Mucosa of stomach (tissue), 1 donor: ENCODE results near the gene PRMT9.

Experiments
- H3K27me3 ChIP-seq: one replicate; pipeline ENCODE4 v1.7.0; 2013; ENCODE audit warnings: mild to moderate bottlenecking, low read length; ENCODE audit not compliant: control insufficient read depth, insufficient read depth
- H3K36me3 ChIP-seq: one replicate; pipeline ENCODE4 v1.7.0; 2013; ENCODE audit warnings: low read length; ENCODE audit not compliant: control insufficient read depth, insufficient read depth
- H3K4me1 ChIP-seq: one replicate; pipeline ENCODE4 v1.7.0; 2013; ENCODE audit warnings: mild to moderate bottlenecking, low read length; ENCODE audit not compliant: control insufficient read depth, insufficient read depth
- H3K4me3 ChIP-seq: one replicate; pipeline ENCODE4 v1.7.0; 2013; ENCODE audit warnings: low read length
- H3K9ac ChIP-seq: one replicate; pipeline ENCODE4 v1.7.0; 2013; ENCODE audit warnings: mild to moderate bottlenecking, low read length, moderate library complexity
- H3K9me3 ChIP-seq: one replicate; pipeline ENCODE4 v1.7.0; 2013; ENCODE audit warnings: mild to moderate bottlenecking, low read length, moderate library complexity; ENCODE audit not compliant: control insufficient read depth
- donor health status: Pancreatic carcinoma.

Gene PRMT9

DNA sequence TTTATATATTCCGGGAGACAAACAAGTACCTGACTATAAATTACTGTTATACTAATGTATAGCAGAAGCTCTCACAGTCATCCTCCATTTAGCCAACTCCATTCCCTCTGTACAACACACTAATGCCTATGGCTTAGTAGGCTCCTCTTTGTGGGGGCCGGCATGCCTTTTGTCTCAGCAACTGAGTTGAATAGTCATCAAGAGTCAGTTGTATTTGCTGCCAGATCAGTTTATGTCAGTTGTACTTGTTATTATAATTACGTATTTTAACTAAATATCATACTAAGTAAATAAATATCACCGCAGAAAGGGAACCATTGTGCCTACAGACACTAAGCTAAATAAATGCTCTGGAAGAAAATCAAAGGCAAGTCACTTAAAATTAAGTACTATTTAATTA is 9.9 kb downstream of the PRMT9 start:
- no peaks in the 10 kb centered on the region for H3K36me3 ChIP-seq
- H3K4me3 ChIP-seq: no peak overlapping the region
- no peak overlapping the region for H3K9ac ChIP-seq
- no peaks in the 10 kb centered on the region for H3K27me3 ChIP-seq
- no peaks in the 10 kb centered on the region for H3K9me3 ChIP-seq
- no peaks in the 10 kb centered on the region for H3K4me1 ChIP-seq

DNA sequence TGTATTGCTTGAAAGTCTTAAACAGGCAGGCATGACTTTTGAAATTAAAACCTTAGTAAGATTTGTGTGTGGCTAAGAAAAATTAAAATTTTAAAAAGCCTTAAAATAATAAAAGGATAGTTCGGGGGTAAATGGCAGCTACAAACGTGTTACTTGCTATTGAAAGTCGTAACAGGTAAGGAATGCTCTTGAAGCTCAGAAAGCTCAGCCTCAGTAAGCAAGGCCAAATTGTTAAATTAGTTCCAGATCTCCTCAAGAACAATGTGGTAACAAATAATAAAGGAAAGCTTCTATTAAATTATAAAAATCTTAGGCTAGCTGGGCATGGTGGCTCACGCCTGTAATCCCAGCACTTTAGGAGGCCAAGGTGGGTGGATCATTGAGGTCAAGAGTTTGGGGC is 25.5 kb downstream of the PRMT9 start:
- no peak overlapping the region for H3K4me3 ChIP-seq
- no peak overlapping the region for H3K9ac ChIP-seq
- no peaks in the 10 kb centered on the region for H3K4me1 ChIP-seq
- H3K9me3 ChIP-seq: no peaks in the 10 kb centered on the region
- no peaks in the 10 kb centered on the region for H3K27me3 ChIP-seq
- no peaks in the 10 kb centered on the region for H3K36me3 ChIP-seq

DNA sequence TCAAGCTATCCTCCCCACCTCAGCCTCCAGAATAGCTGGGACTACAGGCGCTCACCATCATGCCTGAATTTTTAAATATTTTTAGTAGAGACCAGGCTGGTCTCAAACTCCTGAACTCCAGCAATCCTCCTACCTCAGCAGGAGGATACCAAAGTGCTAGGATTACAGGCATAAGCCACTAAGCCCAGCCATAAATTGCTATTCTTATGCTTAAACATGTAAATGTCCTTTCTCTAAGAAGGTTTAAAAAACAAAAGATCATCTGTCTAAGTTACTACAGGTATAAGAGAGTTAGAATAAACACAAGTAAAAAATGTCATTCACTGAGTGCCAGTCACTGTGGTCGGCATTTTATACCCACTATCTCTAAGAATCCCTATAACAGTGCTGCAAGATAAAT is 28.3 kb downstream of the PRMT9 start:
- Histone ChIP-seq H3K36me3 (no peaks in the 10 kb centered on the region), H3K9ac (no peak overlapping the region), H3K27me3 (no peaks in the 10 kb centered on the region), H3K4me3 (no peak overlapping the region), H3K4me1 (no peaks in the 10 kb centered on the region), H3K9me3 (no peaks in the 10 kb centered on the region)

DNA sequence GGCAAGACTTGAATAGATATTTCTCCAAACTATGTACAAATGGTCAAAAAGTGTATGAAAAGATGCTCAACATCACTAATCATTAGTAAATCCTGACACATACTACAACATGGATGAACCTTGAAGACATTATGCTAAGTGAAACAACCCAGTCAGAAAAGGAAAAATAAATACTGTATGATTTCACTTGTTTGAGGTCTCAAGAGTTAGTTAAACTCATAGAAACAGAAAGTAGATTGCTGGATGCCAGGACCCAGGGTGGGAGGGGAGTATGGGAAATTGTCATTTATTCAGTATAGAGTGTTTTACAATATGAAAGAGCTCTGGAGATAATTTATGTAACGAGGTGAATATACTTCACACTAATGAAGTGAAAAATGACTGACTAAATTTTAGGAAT is 32.4 kb downstream of the PRMT9 start:
- no peaks in the 10 kb centered on the region for H3K9me3 ChIP-seq
- H3K4me3 ChIP-seq: no peak overlapping the region
- no peaks in the 10 kb centered on the region for H3K4me1 ChIP-seq
- no peaks in the 10 kb centered on the region for H3K36me3 ChIP-seq
- no peak overlapping the region for H3K9ac ChIP-seq
- no peaks in the 10 kb centered on the region for H3K27me3 ChIP-seq

- H3K4me3 ChIP-seq: no peak overlapping the region
Measured at GRCh38 chr4:147648656-147649055, 35.3 kb downstream of the PRMT9 start.

DNA sequence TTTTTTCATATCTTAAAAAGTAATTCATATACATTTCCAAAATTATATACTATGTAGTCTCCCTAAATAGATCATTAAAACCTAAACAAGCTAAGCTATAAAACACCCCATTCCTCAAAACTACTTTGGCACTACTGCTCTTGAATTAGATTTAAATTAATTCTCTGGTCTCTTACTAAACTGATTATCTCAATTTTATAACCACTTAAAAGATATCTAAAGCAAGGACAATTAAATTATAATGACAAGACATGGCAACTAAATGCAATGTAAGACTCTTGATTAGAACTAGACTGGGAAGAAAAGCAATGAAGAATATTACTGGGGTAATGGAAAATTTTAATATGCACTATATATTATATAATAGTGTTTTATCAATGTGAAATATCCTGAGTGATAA is 38.9 kb downstream of the PRMT9 start:
- H3K4me1 ChIP-seq: no peaks in the 10 kb centered on the region
- H3K9ac ChIP-seq: no peak overlapping the region
- no peak overlapping the region for H3K4me3 ChIP-seq
- H3K9me3 ChIP-seq: no peaks in the 10 kb centered on the region
- H3K27me3 ChIP-seq: no peaks in the 10 kb centered on the region
- no peaks in the 10 kb centered on the region for H3K36me3 ChIP-seq

More at GRCh38 chr4:147648656-147649055, 35.3 kb downstream of the PRMT9 start:
- Histone ChIP-seq H3K4me1 (no peaks in the 10 kb centered on the region), H3K36me3 (no peaks in the 10 kb centered on the region), H3K9me3 (no peaks in the 10 kb centered on the region), H3K27me3 (no peaks in the 10 kb centered on the region), H3K9ac (no peak overlapping the region)

DNA sequence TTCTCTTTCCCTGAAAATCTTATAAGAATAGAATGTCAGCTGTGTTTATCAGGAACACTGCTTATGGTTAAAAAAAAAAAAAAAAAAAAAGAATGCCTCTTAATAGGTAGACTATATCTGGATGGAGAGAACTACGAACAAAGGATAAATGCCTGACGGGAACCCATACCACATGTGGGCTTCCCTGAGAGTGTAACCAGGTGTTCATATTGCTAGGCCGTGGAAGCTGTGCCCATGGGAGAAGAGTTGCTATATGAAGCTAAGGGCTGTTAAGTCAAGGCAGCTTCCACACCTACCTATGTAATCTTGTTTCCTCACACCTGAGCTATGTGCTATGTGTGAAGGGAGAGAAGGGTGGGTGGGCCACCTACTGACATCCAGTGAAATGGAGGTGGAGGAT is 39.5 kb downstream of the PRMT9 start:
- H3K9me3 ChIP-seq: no peaks in the 10 kb centered on the region
- H3K4me1 ChIP-seq: no peaks in the 10 kb centered on the region
- H3K36me3 ChIP-seq: no peaks in the 10 kb centered on the region

GRCh38 chr4:147643616-147644015 is 40.3 kb downstream of the PRMT9 start:
- Histone ChIP-seq H3K4me1 (no peaks in the 10 kb centered on the region), H3K9ac (no peak overlapping the region), H3K27me3 (no peaks in the 10 kb centered on the region), H3K4me3 (no peak overlapping the region), H3K9me3 (no peaks in the 10 kb centered on the region), H3K36me3 (no peaks in the 10 kb centered on the region)

More for the DNA sequence above, 39.5 kb downstream of the PRMT9 start:
- Histone ChIP-seq H3K9ac (no peak overlapping the region), H3K27me3 (no peaks in the 10 kb centered on the region), H3K4me3 (no peak overlapping the region)

- H3K9me3 ChIP-seq: no peaks in the 10 kb centered on the region
- H3K36me3 ChIP-seq: no peaks in the 10 kb centered on the region
- H3K27me3 ChIP-seq: no peaks in the 10 kb centered on the region
- H3K4me3 ChIP-seq: no peak overlapping the region
- no peak overlapping the region for H3K9ac ChIP-seq
- no peaks in the 10 kb centered on the region for H3K4me1 ChIP-seq
Measured at GRCh38 chr4:147640331-147640730, 43.6 kb downstream of the PRMT9 start.

- Histone ChIP-seq H3K9ac (no peak overlapping the region), H3K27me3 (no peaks in the 10 kb centered on the region), H3K4me1 (no peaks in the 10 kb centered on the region), H3K4me3 (no peak overlapping the region), H3K36me3 (no peaks in the 10 kb centered on the region), H3K9me3 (no peaks in the 10 kb centered on the region)
Measured at GRCh38 chr4:147639388-147639787, 44.6 kb downstream of the PRMT9 start.

DNA sequence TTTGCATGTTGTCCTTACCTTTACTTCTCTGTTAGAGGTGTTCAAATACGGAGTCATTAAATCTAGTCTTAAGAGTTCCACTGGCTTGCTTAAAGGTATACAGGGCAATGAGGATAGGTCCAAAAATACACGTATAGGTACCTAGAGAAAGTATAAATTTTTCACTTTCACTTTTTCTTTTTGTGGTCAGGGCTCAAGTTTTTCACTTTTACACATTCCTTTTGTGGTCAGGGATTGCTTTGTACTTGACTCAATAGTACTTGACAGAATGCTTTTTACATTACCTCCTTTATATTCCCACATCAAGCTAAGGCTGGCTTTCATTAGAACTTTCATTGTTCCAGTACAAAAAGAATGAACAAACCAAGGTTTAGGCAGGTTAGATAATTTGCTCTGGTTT is 45.0 kb downstream of the PRMT9 start:
- Histone ChIP-seq H3K9ac (no peak overlapping the region), H3K4me1 (no peaks in the 10 kb centered on the region), H3K27me3 (no peaks in the 10 kb centered on the region), H3K36me3 (no peaks in the 10 kb centered on the region), H3K4me3 (no peak overlapping the region), H3K9me3 (no peaks in the 10 kb centered on the region)

- H3K4me3 ChIP-seq: no peak overlapping the region
- H3K36me3 ChIP-seq: no peaks in the 10 kb centered on the region
- no peaks in the 10 kb centered on the region for H3K27me3 ChIP-seq
- H3K9ac ChIP-seq: no peak overlapping the region
- no peaks in the 10 kb centered on the region for H3K9me3 ChIP-seq
- no peaks in the 10 kb centered on the region for H3K4me1 ChIP-seq
Measured at GRCh38 chr4:147638365-147638764, 45.6 kb downstream of the PRMT9 start.

DNA sequence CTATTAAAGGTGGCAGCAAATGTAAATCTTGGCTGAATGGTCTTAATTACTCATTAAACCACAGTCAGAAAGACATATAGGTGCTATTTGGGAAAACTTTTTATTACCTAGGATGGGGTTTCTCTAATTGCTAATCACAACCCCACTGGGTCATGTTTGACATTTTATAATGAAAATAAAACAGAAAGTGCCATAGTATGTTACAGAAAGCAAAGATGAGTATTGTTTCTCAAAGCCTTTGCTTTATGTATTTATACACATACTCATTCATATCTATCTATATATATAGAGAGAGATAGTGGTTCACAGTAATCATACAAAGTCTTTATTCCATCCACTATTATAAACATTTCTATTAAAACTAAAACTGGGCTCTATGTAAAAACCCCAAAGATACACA is 48.6 kb downstream of the PRMT9 start:
- H3K27me3 ChIP-seq: no peaks in the 10 kb centered on the region
- H3K9ac ChIP-seq: no peak overlapping the region
- no peak overlapping the region for H3K4me3 ChIP-seq
- no peaks in the 10 kb centered on the region for H3K9me3 ChIP-seq
- H3K4me1 ChIP-seq: no peaks in the 10 kb centered on the region
- H3K36me3 ChIP-seq: no peaks in the 10 kb centered on the region
